Fibroblast of pulmonary artery (primary cell): Measurements from ENCODE around the gene SGSM2.
"Not testable (repeated sequence)": the region's sequence is repeated elsewhere in the genome, so short reads cannot be mapped to it uniquely, and the experiment has no call there.

Experiments used
- DNase-seq: peaks from one replicate; pipeline ENCODE4 v3.0.0-alpha.2; 2010; ENCODE audit warnings: low read depth
- H3K4me3 ChIP-seq: replicated peaks from 2 replicates; pipeline ENCODE4 v1.5.1; 2011; ENCODE audit warnings: low read depth, mild to moderate bottlenecking, control low read depth, low read length, moderate library complexity
- TF ChIP-seq, protein P1 (sequence below): IDR thresholded peaks from 2 replicates; pipeline ENCODE4 v1.5.1; 2011; ENCODE audit warnings: mild to moderate bottlenecking, control low read depth, low read length, inconsistent platforms; ENCODE audit errors: missing control alignments

SGSM2 gene

DNA sequence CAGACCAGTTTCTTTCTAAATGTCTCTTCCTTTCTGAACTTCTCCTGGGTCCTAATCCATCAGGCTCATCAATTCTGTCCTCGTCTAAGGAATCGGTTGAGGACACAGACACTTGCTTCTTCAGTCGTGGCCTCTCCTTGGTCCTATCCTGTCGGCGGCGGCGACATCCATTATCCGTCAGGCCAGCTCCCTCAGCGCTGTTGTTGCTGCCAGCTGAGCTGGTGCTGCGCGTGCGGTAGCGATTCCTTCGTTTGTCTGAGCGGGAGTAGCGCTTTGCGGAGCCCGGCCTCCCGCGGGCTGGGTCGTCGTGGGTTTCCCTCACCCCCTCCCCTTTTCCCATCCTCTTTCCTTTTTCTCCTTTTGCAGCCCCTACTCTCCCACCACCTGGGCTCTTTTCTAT, 37.5 kb upstream of the SGSM2 start:
- TF ChIP-seq, protein P1, sequence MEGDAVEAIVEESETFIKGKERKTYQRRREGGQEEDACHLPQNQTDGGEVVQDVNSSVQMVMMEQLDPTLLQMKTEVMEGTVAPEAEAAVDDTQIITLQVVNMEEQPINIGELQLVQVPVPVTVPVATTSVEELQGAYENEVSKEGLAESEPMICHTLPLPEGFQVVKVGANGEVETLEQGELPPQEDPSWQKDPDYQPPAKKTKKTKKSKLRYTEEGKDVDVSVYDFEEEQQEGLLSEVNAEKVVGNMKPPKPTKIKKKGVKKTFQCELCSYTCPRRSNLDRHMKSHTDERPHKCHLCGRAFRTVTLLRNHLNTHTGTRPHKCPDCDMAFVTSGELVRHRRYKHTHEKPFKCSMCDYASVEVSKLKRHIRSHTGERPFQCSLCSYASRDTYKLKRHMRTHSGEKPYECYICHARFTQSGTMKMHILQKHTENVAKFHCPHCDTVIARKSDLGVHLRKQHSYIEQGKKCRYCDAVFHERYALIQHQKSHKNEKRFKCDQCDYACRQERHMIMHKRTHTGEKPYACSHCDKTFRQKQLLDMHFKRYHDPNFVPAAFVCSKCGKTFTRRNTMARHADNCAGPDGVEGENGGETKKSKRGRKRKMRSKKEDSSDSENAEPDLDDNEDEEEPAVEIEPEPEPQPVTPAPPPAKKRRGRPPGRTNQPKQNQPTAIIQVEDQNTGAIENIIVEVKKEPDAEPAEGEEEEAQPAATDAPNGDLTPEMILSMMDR: no peak
- H3K4me3 ChIP-seq: no peak overlapping the region
- no peak for DNase-seq

- no peak for DNase-seq
- TF ChIP-seq, protein P1: no peak
- peak overlapping the region; percentile 93 for H3K4me3 ChIP-seq
Observed at GRCh38 chr17:2302778-2303203, 34.5 kb upstream of the SGSM2 start.

DNA sequence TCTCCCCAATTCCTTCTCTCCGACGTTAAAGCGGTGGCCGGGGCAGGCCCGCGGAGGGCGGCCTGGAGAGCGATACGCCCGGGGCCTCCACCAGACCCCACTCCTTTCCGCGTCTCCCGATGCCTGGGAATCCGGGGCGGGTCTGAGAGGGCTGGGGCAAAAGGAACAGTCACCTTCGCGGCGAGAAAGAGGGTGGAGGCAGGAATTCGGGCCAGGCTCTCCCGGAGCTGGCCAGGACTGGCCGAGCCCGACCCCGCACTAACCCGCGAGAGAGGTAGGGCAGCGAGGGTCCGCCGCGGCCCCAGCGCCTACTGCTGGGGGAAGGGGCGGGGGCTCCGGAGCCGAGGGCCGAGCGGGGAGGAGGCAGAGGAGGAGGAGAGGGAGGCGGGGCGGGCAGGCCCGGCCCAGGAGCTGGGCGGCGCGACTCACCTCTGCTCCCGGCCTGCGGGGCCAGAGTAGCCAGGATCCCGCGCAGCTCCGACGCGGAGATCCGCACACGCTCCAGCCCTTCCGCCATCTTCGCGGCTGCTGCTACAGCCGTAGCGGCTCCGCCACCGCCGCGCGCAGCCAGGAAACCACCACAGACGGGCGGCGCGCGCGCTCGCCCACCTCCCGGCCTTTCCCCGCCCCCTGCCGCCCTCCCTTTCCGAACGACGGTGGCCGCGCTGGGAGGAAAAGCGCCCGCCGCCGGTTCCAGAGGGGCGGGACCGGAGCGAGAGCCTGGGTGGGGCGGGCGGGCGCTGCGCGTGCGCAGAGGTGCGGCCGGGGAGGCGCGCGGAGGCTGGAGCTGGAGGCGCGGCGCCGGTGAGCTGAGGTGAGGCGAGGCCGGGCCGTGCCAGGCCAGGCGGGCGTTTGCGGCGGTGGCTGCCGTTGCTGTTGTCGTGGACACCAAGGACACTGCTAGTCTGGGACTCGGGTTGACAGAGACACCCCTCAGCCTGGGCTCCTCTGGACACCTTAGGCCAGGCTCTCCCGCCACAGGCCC, 33.8 kb upstream of the SGSM2 start, which contains the start of the genes SMG6 and SRR:
Gene SMG6, minus strand, starts transcription at position 582 of the 985 bp plus-strand sequence. Its CDS starts 65 bp downstream, at position 517.
Gene SRR, plus strand, starts transcription at position 747 of the 985 bp plus-strand sequence. CDS start 11,611 bp downstream, outside the sequence.
- TF ChIP-seq, protein P1: no peak
- peak; percentile 86 for DNase-seq

GRCh38 chr17:2304931-2305330, 32.4 kb upstream of the SGSM2 start:
- no peak for DNase-seq
- no peak overlapping the region for H3K4me3 ChIP-seq
- TF ChIP-seq, protein P1: no peak

More for the DNA sequence above, 33.8 kb upstream of the SGSM2 start, which contains the start of the genes SMG6 and SRR:
- H3K4me3 ChIP-seq: peak within 1 kb of the TSS; percentile 93

DNA sequence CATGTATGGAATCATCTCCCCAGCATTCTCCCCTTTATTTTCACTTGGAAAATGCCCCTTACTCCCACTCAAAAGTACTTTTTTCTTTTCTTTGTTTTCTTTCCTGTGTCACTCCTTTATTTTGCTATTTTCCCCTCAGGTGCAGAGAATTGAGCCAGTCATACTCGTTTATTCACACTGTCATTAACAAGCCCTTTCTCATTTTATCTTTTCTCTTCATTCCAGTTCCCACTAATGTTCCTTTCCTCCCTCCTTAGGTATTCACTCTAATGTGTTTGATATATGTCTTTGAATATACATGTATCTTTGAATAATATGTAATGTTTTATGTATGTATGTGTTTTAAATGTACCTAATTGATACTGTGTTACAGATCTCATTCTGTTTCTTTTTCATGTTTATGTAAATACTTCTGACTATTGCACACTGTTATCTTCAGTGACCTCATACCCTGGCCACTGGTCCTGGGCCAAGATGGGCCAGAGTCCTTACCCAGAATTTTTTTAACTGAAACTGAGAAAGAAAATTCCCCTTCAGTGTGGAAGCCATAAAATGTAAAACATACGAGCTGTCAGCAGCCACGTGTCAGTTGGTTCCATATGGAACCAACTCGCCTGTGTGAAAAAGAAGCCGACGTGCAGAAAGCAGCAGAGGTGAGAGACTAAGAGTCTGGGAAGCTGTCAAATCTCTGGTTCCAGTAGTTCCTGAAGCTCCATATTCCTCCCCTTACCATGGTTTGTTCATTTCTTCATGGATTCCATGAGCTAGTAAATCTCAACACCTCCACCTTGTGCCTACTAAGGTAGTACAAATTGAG, 27.8 kb upstream of the SGSM2 start:
- TF ChIP-seq, protein P1: no peak
- DNase-seq: peak; percentile 53
- no peak overlapping the region for H3K4me3 ChIP-seq

DNA sequence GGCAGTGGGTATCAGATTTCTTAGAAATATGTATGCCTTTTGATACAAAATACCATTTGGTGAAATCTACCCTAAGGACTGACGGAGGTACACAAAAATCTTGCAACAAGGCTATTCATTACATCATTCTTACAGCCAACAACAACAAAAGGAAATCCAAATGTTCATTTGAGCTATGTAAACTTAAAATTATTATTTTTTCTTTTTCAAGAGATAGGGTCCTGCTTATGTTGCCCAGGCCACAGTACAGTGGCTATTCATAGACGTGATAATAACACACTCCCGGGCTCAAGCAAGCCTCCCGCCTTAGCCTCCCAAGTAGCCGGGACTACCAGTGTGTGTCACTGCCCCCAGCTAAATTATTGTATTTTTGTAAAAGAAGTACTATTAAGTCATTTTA, 24.6 kb upstream of the SGSM2 start:
- TF ChIP-seq, protein P1: no peak
- H3K4me3 ChIP-seq: no peak overlapping the region
- DNase-seq: peak; percentile 35

- not testable (repeated sequence) for H3K4me3 ChIP-seq, DNase-seq
Observed at GRCh38 chr17:2316916-2317205, 20.4 kb upstream of the SGSM2 start.
